DND-41 (cell line): ENCODE results near the gene EXOC4.

Experiments used
- CTCF ChIP-seq: IDR thresholded peaks from 2 replicates; pipeline ENCODE4 v1.5.1; 2012; ENCODE audit warnings: borderline replicate concordance, low read length, moderate library complexity, mild to moderate bottlenecking; ENCODE audit not compliant: poor library complexity, severe bottlenecking; ENCODE audit errors: extremely low read depth
- EZH2 ChIP-seq: IDR thresholded peaks from 3 replicates; pipeline ENCODE4 v1.6.1; 2012; ENCODE audit warnings: borderline replicate concordance, low read depth, mild to moderate bottlenecking, moderate library complexity, low read length, inconsistent platforms; ENCODE audit not compliant: severe bottlenecking

GRCh38 chr7:133649593-133649992 lies 396.7 kb downstream of the EXOC4 start:
- TF ChIP-seq EZH2, result no peak
- no peak for TF ChIP-seq CTCF
